ENCODE measurements around the gene HLA-DRB1. TPM values are rescaled to one million over a fixed set of nuclear protein-coding genes. Genes with fewer than 3 reads are reported as not detected.

HLA-DRB1 gene
- total RNA-seq, 4 donors from 2014 or later, result 28.2 to 93.2 (median 49.1) TPM

DNA sequence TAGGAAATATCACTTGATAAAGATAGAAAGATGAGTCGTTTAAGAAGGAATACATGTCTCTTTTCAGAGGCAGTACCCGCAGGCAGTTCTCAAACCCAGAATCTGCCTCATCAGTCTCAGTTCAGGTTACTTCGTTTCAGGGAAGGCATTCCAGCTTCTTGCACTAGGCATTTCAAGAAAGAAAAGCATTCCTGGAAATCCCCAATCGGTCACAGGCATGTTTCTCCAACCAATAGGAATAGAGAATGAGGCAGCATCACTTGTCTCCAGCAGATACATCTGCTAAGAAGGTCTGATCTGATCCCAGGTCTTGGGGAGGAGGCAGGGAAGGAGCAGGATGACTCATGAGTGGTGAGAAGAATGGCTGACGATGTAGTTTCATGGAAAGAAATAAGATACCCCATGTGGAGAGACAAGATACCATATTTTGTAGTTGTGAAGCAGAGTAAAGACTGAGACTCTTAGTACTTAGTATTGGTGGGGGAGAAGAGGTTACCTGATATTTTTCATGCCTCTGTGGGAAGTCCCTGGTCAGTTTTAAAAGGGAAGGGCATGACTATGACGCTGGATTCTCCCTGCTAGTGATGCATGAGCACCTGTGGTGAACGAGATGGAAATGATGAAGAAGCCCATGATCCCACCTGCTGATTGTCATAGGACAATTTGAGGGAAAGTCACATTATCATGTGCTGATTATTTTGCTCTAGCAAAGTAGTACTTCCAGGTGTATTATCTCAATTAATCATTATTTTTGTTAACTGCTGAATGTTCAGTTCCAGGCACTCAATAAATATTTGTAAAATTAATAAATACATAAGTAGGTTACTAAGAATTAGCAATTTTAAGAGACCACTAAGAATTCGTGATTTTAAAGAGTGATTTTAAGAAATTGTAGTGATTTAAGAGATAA is 20.3 kb upstream of the HLA-DRB1 start:
- 15% methylated on average over 8 of the region's 8 CpGs for WGBS
- Histone ChIP-seq H3K4me1 (no peaks in the 10 kb centered on the region), H3K9me3 (no peaks in the 10 kb centered on the region), H3K27ac (replicated peaks in 1 of 4) (peak overlapping the region in 3 of 4 donors; percentile 38 to 59 (median 54)), H3K4me3 (peak overlapping the region in 1 of 4 donors; percentile 37), H3K36me3 (no peaks in the 10 kb centered on the region), H3K27me3 (no peaks in the 10 kb centered on the region)
- intact Hi-C loops (cut with DNase I), result no loop called here
- DNase-seq (ENCODE audit: extremely low spot score), result peak; percentile 94
- TF ChIP-seq, protein P1, sequence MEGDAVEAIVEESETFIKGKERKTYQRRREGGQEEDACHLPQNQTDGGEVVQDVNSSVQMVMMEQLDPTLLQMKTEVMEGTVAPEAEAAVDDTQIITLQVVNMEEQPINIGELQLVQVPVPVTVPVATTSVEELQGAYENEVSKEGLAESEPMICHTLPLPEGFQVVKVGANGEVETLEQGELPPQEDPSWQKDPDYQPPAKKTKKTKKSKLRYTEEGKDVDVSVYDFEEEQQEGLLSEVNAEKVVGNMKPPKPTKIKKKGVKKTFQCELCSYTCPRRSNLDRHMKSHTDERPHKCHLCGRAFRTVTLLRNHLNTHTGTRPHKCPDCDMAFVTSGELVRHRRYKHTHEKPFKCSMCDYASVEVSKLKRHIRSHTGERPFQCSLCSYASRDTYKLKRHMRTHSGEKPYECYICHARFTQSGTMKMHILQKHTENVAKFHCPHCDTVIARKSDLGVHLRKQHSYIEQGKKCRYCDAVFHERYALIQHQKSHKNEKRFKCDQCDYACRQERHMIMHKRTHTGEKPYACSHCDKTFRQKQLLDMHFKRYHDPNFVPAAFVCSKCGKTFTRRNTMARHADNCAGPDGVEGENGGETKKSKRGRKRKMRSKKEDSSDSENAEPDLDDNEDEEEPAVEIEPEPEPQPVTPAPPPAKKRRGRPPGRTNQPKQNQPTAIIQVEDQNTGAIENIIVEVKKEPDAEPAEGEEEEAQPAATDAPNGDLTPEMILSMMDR (IDR thresholded peaks at IDR 0.05), result no peak
- TF ChIP-seq EP300 (IDR thresholded peaks at IDR 0.05), result no peak
- no peak for TF ChIP-seq POLR2A (IDR thresholded peaks at IDR 0.05; ENCODE audit: low read depth)
- peak in 1 of 2 donors; percentile 45 for TF ChIP-seq POLR2AphosphoS5 (IDR thresholded peaks at IDR 0.05)

DNA sequence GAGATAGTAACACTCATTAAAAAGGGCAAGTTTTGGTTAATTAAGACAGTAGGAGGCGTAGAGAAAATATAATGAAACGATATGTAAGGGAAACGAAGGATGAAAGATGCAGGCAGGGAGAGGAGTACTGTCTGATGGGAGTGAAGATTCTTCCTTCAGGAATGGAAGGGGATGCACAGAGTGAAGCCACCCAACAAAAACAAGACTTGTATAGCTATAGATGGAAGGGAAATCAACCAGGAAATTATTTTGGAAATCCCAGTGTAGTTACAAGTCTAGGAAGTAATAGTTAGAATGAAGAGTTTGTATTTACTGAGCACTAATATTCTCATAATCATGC is 19.7 kb upstream of the HLA-DRB1 start:
- no peaks in the 10 kb centered on the region for H3K4me1 ChIP-seq
- TF ChIP-seq, protein P1 (IDR thresholded peaks at IDR 0.05), result no peak
- TF ChIP-seq POLR2A (IDR thresholded peaks at IDR 0.05; ENCODE audit: low read depth) (no peak), EP300 (IDR thresholded peaks at IDR 0.05) (no peak), POLR2AphosphoS5 (IDR thresholded peaks at IDR 0.05) (no peak)
- H3K27ac ChIP-seq (replicated peaks in 1 of 4), result peak overlapping the region in 3 of 4 donors; percentile 35 to 54 (median 50)
- no peaks in the 10 kb centered on the region for H3K27me3 ChIP-seq
- DNase-seq (ENCODE audit: extremely low spot score), result no peak
- H3K4me3 ChIP-seq, result no peak overlapping the region
- H3K9me3 ChIP-seq, result no peaks in the 10 kb centered on the region
- intact Hi-C loops (cut with DNase I), result no loop called here
- WGBS, result 68% methylated on average over 3 of the region's 3 CpGs
- no peaks in the 10 kb centered on the region for H3K36me3 ChIP-seq

- TF ChIP-seq POLR2AphosphoS5 (IDR thresholded peaks at IDR 0.05) (no peak), POLR2A (IDR thresholded peaks at IDR 0.05; ENCODE audit: low read depth) (no peak), EP300 (IDR thresholded peaks at IDR 0.05) (no peak)
- TF ChIP-seq, protein P1 (IDR thresholded peaks at IDR 0.05), result no peak
- no peak overlapping the region for H3K27ac ChIP-seq (replicated peaks in 1 of 4)
- H3K36me3 ChIP-seq, result no peaks in the 10 kb centered on the region
- no peak for DNase-seq (ENCODE audit: extremely low spot score)
- H3K27me3 ChIP-seq, result no peaks in the 10 kb centered on the region
- H3K9me3 ChIP-seq, result no peaks in the 10 kb centered on the region
- intact Hi-C loops (cut with DNase I), result no loop called here
- no peak overlapping the region for H3K4me3 ChIP-seq
- H3K4me1 ChIP-seq, result no peaks in the 10 kb centered on the region
- 51% methylated on average over 3 of the region's 3 CpGs for WGBS
Measured at GRCh38 chr6:32608362-32608761, 18.7 kb upstream of the HLA-DRB1 start.

- TF ChIP-seq POLR2AphosphoS5 (IDR thresholded peaks at IDR 0.05), result no peak
- TF ChIP-seq, protein P1 (IDR thresholded peaks at IDR 0.05), result no peak
- TF ChIP-seq POLR2A (IDR thresholded peaks at IDR 0.05; ENCODE audit: low read depth), result no peak
- TF ChIP-seq EP300 (IDR thresholded peaks at IDR 0.05), result no peak
- Histone ChIP-seq H3K4me1 (no peaks in the 10 kb centered on the region), H3K27me3 (no peaks in the 10 kb centered on the region), H3K4me3 (no peak overlapping the region), H3K36me3 (no peaks in the 10 kb centered on the region), H3K9me3 (no peaks in the 10 kb centered on the region), H3K27ac (replicated peaks in 1 of 4) (no peak overlapping the region)
- 65% methylated on average over 2 of the region's 2 CpGs for WGBS
- DNase-seq (ENCODE audit: extremely low spot score), result no peak
- intact Hi-C loops (cut with DNase I), result no loop called here
Measured at GRCh38 chr6:32607988-32608298, 18.3 kb upstream of the HLA-DRB1 start.

All from esophagus muscularis mucosa (tissue), 4 donors.